LNCaP clone FGC (cell line): Measurements from ENCODE around the gene ASB13.
"Not testable (repeated sequence)": the region's sequence is repeated elsewhere in the genome, so short reads cannot be mapped to it uniquely, and the experiment has no call there.

Experiments used
- DNase-seq: peaks from one replicate; pipeline ENCODE4 v3.0.0-alpha.2; 2011; ENCODE audit warnings: low read depth
- H3K4me3 ChIP-seq: 2 replicates; pipeline ENCODE4 v1.5.1; 2011; ENCODE audit warnings: mild to moderate bottlenecking, low read depth, low read length, control low read depth
- CTCF ChIP-seq: IDR thresholded peaks from 2 replicates; pipeline ENCODE4 v1.5.1; 2012; ENCODE audit warnings: mild to moderate bottlenecking; ENCODE audit not compliant: control insufficient read depth, insufficient read depth; ENCODE audit errors: extremely low read depth

The ASB13 gene

GRCh38 chr10:5595994-5596471, 70.4 kb downstream of the ASB13 start:
- H3K4me3 ChIP-seq = no peak overlapping the region
- no peak for DNase-seq
- no peak for TF ChIP-seq CTCF

GRCh38 chr10:5595591-5595990, 70.8 kb downstream of the ASB13 start:
- H3K4me3 ChIP-seq = no peak overlapping the region

GRCh38 chr10:5595095-5595494, 71.3 kb downstream of the ASB13 start:
- no peak for TF ChIP-seq CTCF
- no peak overlapping the region for H3K4me3 ChIP-seq
- DNase-seq = no peak

More at GRCh38 chr10:5595591-5595990, 70.8 kb downstream of the ASB13 start:
- TF ChIP-seq CTCF = no peak
- DNase-seq = no peak

- no peak overlapping the region for H3K4me3 ChIP-seq
- DNase-seq = no peak
- TF ChIP-seq CTCF = no peak
Measured at GRCh38 chr10:5594271-5595049, 71.9 kb downstream of the ASB13 start.

- not testable (repeated sequence) for DNase-seq, H3K4me3 ChIP-seq
Measured at GRCh38 chr10:5593347-5593746, 73.0 kb downstream of the ASB13 start.

GRCh38 chr10:5592070-5592469, 74.3 kb downstream of the ASB13 start:
- H3K4me3 ChIP-seq = no peak overlapping the region
- DNase-seq = no peak
- TF ChIP-seq CTCF = no peak

GRCh38 chr10:5591336-5591824, 75.0 kb downstream of the ASB13 start:
- DNase-seq = no peak
- no peak for TF ChIP-seq CTCF

More at GRCh38 chr10:5591336-5591824, 75.0 kb downstream of the ASB13 start:
- H3K4me3 ChIP-seq = no peak overlapping the region
